HCT116 (cell line): ENCODE results near the gene ZYG11B. TPM values are rescaled to one million over a fixed set of nuclear protein-coding genes. Genes with fewer than 3 reads are reported as not detected.

ENCODE experiments used
- ATAC-seq: fragments of 200-7000 bp; cut with Tn5 transposase; 2 replicates; pipeline ENCODE4 v1.9.1; 2020; ENCODE audit warnings: mild to moderate bottlenecking, moderate library complexity
- BruUV-seq: library from RNA; stranded (reverse); fragments of 400-500 nt; replicated peaks from 2 replicates; lab custom pipeline; 2021; lab: Mats Ljungman, UMichigan
- CTCF ChIA-PET: fragments of 300-600 bp; sonication (Branson Sonifier 250); formaldehyde crosslinking; loops from one replicate; lab custom pipeline; 2021; ENCODE audit warnings: antibody characterized with exemption; lab: Charles Lee
- POLR2A ChIA-PET: fragments of 300-600, 350-600 bp; sonication (Branson Sonifier 250); formaldehyde crosslinking; loops from one replicate; lab custom pipeline; 2021; ENCODE audit warnings: antibody characterized with exemption; lab: Charles Lee
- RAD21 ChIA-PET, 2 experiments: fragments of 300-600 bp; sonication (Branson Sonifier 250); formaldehyde crosslinking; loops; one replicate each; lab custom pipeline; 2023; ENCODE audit warnings: low total read pairs in 2 of 2; ENCODE audit not compliant: uncharacterized antibody in 2 of 2, unreplicated experiment in 2 of 2, low non-redundant PET in 1 of 2; lab: Charles Lee
- DNase-seq: peaks from one replicate; pipeline ENCODE4 v3.0.0-alpha.2; 2010; ENCODE audit warnings: low read depth, low spot score
- H2AFZ ChIP-seq: fragments of 200-600 bp; shearing (Covaris generic), sonication (generic); 2 replicates; pipeline ENCODE4 v1.6.1; 2017; ENCODE audit warnings: low read depth, mixed run types, mixed read lengths, antibody characterized with exemption, low read length; ENCODE audit not compliant: poor library complexity, severe bottlenecking
- H3K27ac ChIP-seq: 2 replicates; pipeline ENCODE4 v1.5.1; 2012; ENCODE audit warnings: low read depth, low read length
- H3K27me3 ChIP-seq: fragments of 200-600 bp; sonication (generic); 2 replicates; pipeline ENCODE4 v1.6.1; 2016; ENCODE audit warnings: mixed run types, low read length, mixed read lengths; ENCODE audit not compliant: insufficient read depth
- H3K36me3 ChIP-seq, 2 experiments: fragments of 200-500 bp in 1 of 2; fragments of 200-600 bp in 1 of 2; sonication (Bioruptor generic) in 1 of 2; sonication (generic) in 1 of 2; 2 replicates each; pipeline versions ENCODE4 v1.5.1 to v1.6.1; 2014 to 2016; ENCODE audit warnings: low read length in 2 of 2, inconsistent platforms in 1 of 2, mixed read lengths in 1 of 2, mixed run types in 1 of 2; ENCODE audit not compliant: insufficient read depth in 2 of 2, control insufficient read depth in 1 of 2
- H3K4me1 ChIP-seq, 2 experiments: fragments of 200-600 bp in 1 of 2; sonication (generic) in 1 of 2; 2 replicates each; pipeline versions ENCODE4 v1.5.1 to v1.6.1; 2012 to 2017; ENCODE audit warnings: low read length in 2 of 2, inconsistent platforms in 1 of 2, mild to moderate bottlenecking in 1 of 2, mixed read lengths in 1 of 2, mixed run types in 1 of 2, moderate library complexity in 1 of 2; ENCODE audit not compliant: insufficient read depth in 2 of 2, control insufficient read depth in 1 of 2
- H3K4me2 ChIP-seq: fragments of 200-600 bp; sonication (generic); 2 replicates; pipeline ENCODE4 v1.6.1; 2017; ENCODE audit warnings: mixed run types, low read length, mixed read lengths
- H3K4me3 ChIP-seq, 2 experiments: fragments of 200-600 bp in 1 of 2; sonication (generic) in 1 of 2; replicated peaks in 1 of 2; 2 replicates each; pipeline ENCODE4 v1.5.1; 2011 to 2016; ENCODE audit warnings: low read length in 2 of 2, control low read depth in 1 of 2, low read depth in 1 of 2, mild to moderate bottlenecking in 1 of 2, mixed read lengths in 1 of 2, mixed run types in 1 of 2
- H3K79me2 ChIP-seq: fragments of 200-600 bp; sonication (generic); 2 replicates; pipeline ENCODE4 v1.6.1; 2017; ENCODE audit warnings: mild to moderate bottlenecking, mixed run types, low read length, moderate library complexity, mixed read lengths; ENCODE audit not compliant: insufficient read depth
- H3K9ac ChIP-seq: fragments of 200-600 bp; sonication (generic); 2 replicates; pipeline ENCODE4 v1.6.1; 2016; ENCODE audit warnings: low read length, mixed read lengths
- H3K9me2 ChIP-seq: fragments of 200-600 bp; sonication (generic), shearing (Covaris generic); 2 replicates; pipeline ENCODE4 v1.6.1; 2017; ENCODE audit warnings: mixed run types, mild to moderate bottlenecking, moderate library complexity; ENCODE audit not compliant: insufficient read depth
- H3K9me3 ChIP-seq, 2 experiments: fragments of 200-500 bp in 1 of 2; fragments of 200-600 bp in 1 of 2; sonication (Bioruptor generic) in 1 of 2; sonication (generic) in 1 of 2; 2 replicates each; pipeline ENCODE4 v1.6.1; 2014 to 2017; ENCODE audit warnings: low read length in 2 of 2, mixed read lengths in 2 of 2, inconsistent platforms in 1 of 2, low read depth in 1 of 2, mild to moderate bottlenecking in 1 of 2, mixed run types in 1 of 2, moderate library complexity in 1 of 2; ENCODE audit not compliant: control insufficient read depth in 1 of 2, insufficient read depth in 1 of 2
- H4K20me1 ChIP-seq: fragments of 200-600 bp; sonication (generic), shearing (Covaris generic); 2 replicates; pipeline ENCODE4 v1.6.1; 2017; ENCODE audit warnings: mixed run types, mild to moderate bottlenecking, moderate library complexity; ENCODE audit not compliant: insufficient read depth
- CBX3 ChIP-seq: IDR thresholded peaks from 2 replicates; pipeline ENCODE4 v1.6.1; 2012; ENCODE audit warnings: low read depth
- CEBPB ChIP-seq: IDR thresholded peaks from 2 replicates; pipeline ENCODE4 v1.6.1; 2012; ENCODE audit warnings: low read depth
- CTCF ChIP-seq, 3 experiments: fragments of 200-600 bp in 1 of 3; sonication (generic) in 1 of 3; IDR thresholded peaks in 2 of 3; conservative IDR thresholded peaks in 1 of 3; 2 replicates each; pipeline ENCODE4 v1.5.1; 2012 to 2017; ENCODE audit warnings: low read depth in 2 of 3, low read length in 2 of 3, antibody characterized with exemption in 1 of 3, borderline replicate concordance in 1 of 3, control low read depth in 1 of 3, mild to moderate bottlenecking in 1 of 3, mixed read lengths in 1 of 3, mixed run types in 1 of 3, moderate library complexity in 1 of 3; ENCODE audit not compliant: insufficient read depth in 1 of 3
- EGR1 ChIP-seq: IDR thresholded peaks from 2 replicates; pipeline ENCODE4 v1.6.1; 2012; ENCODE audit warnings: low read depth
- ELF1 ChIP-seq: IDR thresholded peaks from 2 replicates; pipeline ENCODE4 v1.6.1; 2012; ENCODE audit warnings: low read depth, borderline replicate concordance
- EZH2 ChIP-seq: fragments of 200-600 bp; sonication (generic); IDR thresholded peaks from 2 replicates; pipeline ENCODE4 v1.6.1; 2017; ENCODE audit warnings: antibody characterized with exemption, mixed run types
- EZH2phosphoT487 ChIP-seq: fragments of 200-600 bp; IDR thresholded peaks from 2 replicates; pipeline ENCODE4 v1.6.1; 2018; ENCODE audit warnings: antibody characterized with exemption, borderline replicate concordance
- FOSL1 ChIP-seq: IDR thresholded peaks from 2 replicates; pipeline ENCODE4 v1.6.1; 2012; ENCODE audit warnings: low read depth
- JUND ChIP-seq: IDR thresholded peaks from 2 replicates; pipeline ENCODE4 v1.6.1; 2012
- MAX ChIP-seq: IDR thresholded peaks from 2 replicates; pipeline ENCODE4 v1.6.1; 2012
- POLR2A ChIP-seq: IDR thresholded peaks from 2 replicates; pipeline ENCODE4 v1.7.0; 2011; ENCODE audit warnings: borderline replicate concordance; ENCODE audit not compliant: insufficient read depth, insufficient read length; ENCODE audit errors: extremely low read depth
- POLR2AphosphoS5 ChIP-seq: IDR thresholded peaks from 2 replicates; pipeline ENCODE4 v1.6.1; 2011; ENCODE audit warnings: mild to moderate bottlenecking, low read depth, low read length, moderate library complexity
- REST ChIP-seq: IDR thresholded peaks from 2 replicates; pipeline ENCODE4 v1.6.1; 2012; ENCODE audit warnings: low read depth
- SIN3A ChIP-seq: IDR thresholded peaks from 2 replicates; pipeline ENCODE4 v1.6.1; 2012; ENCODE audit warnings: low read depth
- TCF7L2 ChIP-seq: IDR thresholded peaks from 2 replicates; pipeline ENCODE4 v1.7.0; 2011; ENCODE audit warnings: borderline replicate concordance, inconsistent platforms; ENCODE audit not compliant: insufficient read depth, insufficient read length; ENCODE audit errors: extremely low read depth
- YY1 ChIP-seq: IDR thresholded peaks from 2 replicates; pipeline ENCODE4 v1.6.1; 2011; ENCODE audit warnings: low read length, low read depth, moderate library complexity, mild to moderate bottlenecking; ENCODE audit not compliant: insufficient replicate concordance; ENCODE audit errors: extremely low read depth
- ZFX ChIP-seq: fragments of 450-650 bp; IDR thresholded peaks from 2 replicates; pipeline ENCODE4 v1.6.1; 2017
- ZNF274 ChIP-seq: fragments of 200-500 bp; sonication (Bioruptor generic); IDR thresholded peaks from 2 replicates; pipeline ENCODE4 v1.6.1; 2014; ENCODE audit warnings: mild to moderate bottlenecking, low read depth, low read length, inconsistent platforms
- intact Hi-C: fragments of 100-400 bp; cut with micrococcal nuclease; formaldehyde crosslinking; loops from 2 replicates; pipeline ENCODE4 v1.10.0; 2022
- total RNA-seq: library from RNA; stranded (reverse); gene quantifications from one replicate; pipeline ENCODE4 v1.2.1, GENCODE V29; 2021; ENCODE audit not compliant: unreplicated experiment

ZYG11B gene
- total RNA-seq, 1 experiment from 2014 or later = 20.7 TPM

- intact Hi-C loops = no loop called here
- H3K9ac ChIP-seq = no peak overlapping the region
- CTCF ChIA-PET = no interaction called here
- ATAC-seq (no peak), DNase-seq (no peak)
- peaks cover 5 to 7% of the 10 kb centered on the region in 2 experiments; a peak in 3 of 4 replicates for H3K36me3 ChIP-seq
- RAD21 ChIA-PET = no interaction called here
- TF ChIP-seq EZH2 (no peak), POLR2A (no peak), CTCF (IDR thresholded peaks at IDR 0.05 in 2 of 3, conservative IDR thresholded peaks at IDR 0.05 in 1 of 3; ENCODE audit: borderline replicate concordance in 1 of 3, insufficient read depth in 1 of 3, low read depth in 2 of 3, low read length in 2 of 3) (no peak), YY1 (no peak), MAX (no peak), EZH2phosphoT487 (no peak), FOSL1 (no peak), SIN3A (no peak), CBX3 (no peak), JUND (no peak), ZFX (no peak), ZNF274 (no peak), EGR1 (no peak), ELF1 (no peak), TCF7L2 (no peak), POLR2AphosphoS5 (no peak), CEBPB (no peak), REST (no peak)
- no peaks in the 10 kb centered on the region for H3K4me1 ChIP-seq
- no peak overlapping the region for H3K27ac ChIP-seq
- no peaks in the 10 kb centered on the region for H3K79me2 ChIP-seq
- H3K9me2 ChIP-seq = no peaks in the 10 kb centered on the region
- H3K4me3 ChIP-seq = no peak overlapping the region
- no TSS peak for BruUV-seq
- H3K4me2 ChIP-seq = no peak overlapping the region
- no peaks in the 10 kb centered on the region for H3K27me3 ChIP-seq
- H4K20me1 ChIP-seq = 0 out of 2 replicates have a peak, but pooled peaks cover 3% of the 10 kb centered on the region
- H3K9me3 ChIP-seq = no peaks in the 10 kb centered on the region
- POLR2A ChIA-PET = no interaction called here
- no peak overlapping the region for H2AFZ ChIP-seq
Measured at GRCh38 chr1:52680353-52680752, 45.9 kb upstream of the ZYG11B start.
